Keratinocyte (primary cell): Measurements from ENCODE around the gene SEMA3A. TPM values are rescaled to one million over a fixed set of nuclear protein-coding genes. Genes with fewer than 3 reads are reported as not detected.
A peak's percentile ranks its signal among the peaks of the same experiment; 100 is the strongest.

Experiments used
- DNase-seq: peaks from one replicate; pipeline ENCODE4 v3.0.0-alpha.2; 2011; ENCODE audit warnings: low read depth, missing footprints, low spot score
- FAIRE-seq: peaks from 2 replicates; lab custom pipeline; 2011; peaks lifted over from hg19 to GRCh38; lab: Jason Lieb, UNC
- H2AFZ ChIP-seq: 2 replicates; pipeline ENCODE4 v1.6.0; 2012; ENCODE audit warnings: low read length, control low read depth, inconsistent platforms; ENCODE audit not compliant: control insufficient read depth
- H3K27ac ChIP-seq: 2 replicates; pipeline ENCODE4 v1.5.1; 2011; ENCODE audit warnings: low read length; ENCODE audit not compliant: control insufficient read depth, insufficient read depth
- H3K27me3 ChIP-seq: 3 replicates; pipeline ENCODE4 v1.6.0; 2011; ENCODE audit warnings: low read length; ENCODE audit not compliant: control insufficient read depth, insufficient read depth; ENCODE audit errors: extremely low read depth
- H3K36me3 ChIP-seq, 2 experiments: 2 replicates in 1 of 2; 3 replicates in 1 of 2; pipeline ENCODE4 v1.5.1; 2011; ENCODE audit warnings: low read length in 2 of 2, mild to moderate bottlenecking in 1 of 2; ENCODE audit not compliant: control insufficient read depth in 2 of 2, insufficient read depth in 2 of 2; ENCODE audit errors: extremely low read depth in 1 of 2
- H3K4me1 ChIP-seq: 3 replicates; pipeline ENCODE4 v1.5.1; 2011; ENCODE audit warnings: low read length; ENCODE audit not compliant: control insufficient read depth, insufficient read depth; ENCODE audit errors: extremely low read depth
- H3K4me2 ChIP-seq: 3 replicates; pipeline ENCODE4 v1.6.0; 2011; ENCODE audit warnings: low read depth, low read length; ENCODE audit not compliant: control insufficient read depth, insufficient read depth; ENCODE audit errors: extremely low read depth
- H3K4me3 ChIP-seq, 3 experiments: fragments of 200-600 bp in 1 of 3; sonication (generic) in 1 of 3; 2 replicates in 2 of 3; 3 replicates in 1 of 3; pipeline ENCODE4 v1.5.1; 2011 to 2016; ENCODE audit warnings: low read length in 3 of 3, mild to moderate bottlenecking in 3 of 3, control low read depth in 2 of 3, inconsistent platforms in 1 of 3, low read depth in 1 of 3, mixed read lengths in 1 of 3, mixed run types in 1 of 3, moderate library complexity in 1 of 3; ENCODE audit not compliant: control insufficient read depth in 2 of 3, insufficient read depth in 2 of 3; ENCODE audit errors: extremely low read depth in 1 of 3
- H3K79me2 ChIP-seq: 2 replicates; pipeline ENCODE4 v1.6.0; 2012; ENCODE audit warnings: low read length; ENCODE audit not compliant: control insufficient read depth, insufficient read depth
- H3K9ac ChIP-seq: 3 replicates; pipeline ENCODE4 v1.6.0; 2011; ENCODE audit warnings: low read length; ENCODE audit not compliant: control insufficient read depth, insufficient read depth; ENCODE audit errors: extremely low read depth
- H3K9me1 ChIP-seq: 3 replicates; pipeline ENCODE4 v1.6.0; 2011; ENCODE audit warnings: low read length; ENCODE audit not compliant: control insufficient read depth, insufficient read depth; ENCODE audit errors: extremely low read depth
- H3K9me3 ChIP-seq: 2 replicates; pipeline ENCODE4 v1.5.1; 2012; ENCODE audit warnings: low read depth, low read length; ENCODE audit not compliant: control insufficient read depth
- H4K20me1 ChIP-seq: 3 replicates; pipeline ENCODE4 v1.6.0; 2011; ENCODE audit warnings: low read length; ENCODE audit not compliant: control insufficient read depth, insufficient read depth; ENCODE audit errors: extremely low read depth
- EZH2 ChIP-seq: IDR thresholded peaks from one replicate; pipeline ENCODE4 v1.6.1; 2012; ENCODE audit warnings: inconsistent platforms, mild to moderate bottlenecking, low read length, moderate library complexity
- dilution Hi-C: fragments of 300-500 bp; cut with MboI; formaldehyde crosslinking; loops from one replicate; pipeline ENCODE4 v1.7.0; 2020; ENCODE audit warnings: low sequenced_read_pairs; ENCODE audit not compliant: extremely low pct_ligation_motif_present
- polyA plus RNA-seq, 5 experiments: library from polyadenylated mRNA; depleted of rRNA in 3 of 5; stranded (reverse) in 3 of 5; stranded (forward) in 1 of 5; unstranded in 1 of 5; fragments of >200 nt; gene quantifications; 1 replicate in 1 of 5; 2 replicates in 3 of 5; 3 replicates in 1 of 5; pipeline versions ENCODE4 v1.2.1 to v1.2.3, GENCODE V29; 2011 to 2012; ENCODE audit warnings: missing spikeins in 2 of 5, low read depth in 1 of 5, low replicate concordance in 1 of 5
- TF ChIP-seq, protein P1 (sequence below), 3 experiments: IDR thresholded peaks in 1 of 3; conservative IDR thresholded peaks in 1 of 3; optimal IDR thresholded peaks in 1 of 3; 2 replicates in 2 of 3; 3 replicates in 1 of 3; pipeline versions ENCODE3 to v1.5.1; 2011; ENCODE audit warnings: low read length in 3 of 3, mild to moderate bottlenecking in 3 of 3, moderate library complexity in 2 of 3, control low read depth in 1 of 3, inconsistent platforms in 1 of 3; ENCODE audit not compliant: insufficient read depth in 2 of 3; ENCODE audit errors: extremely low read depth in 1 of 3

The SEMA3A gene
- polyA plus RNA-seq, 1 donor (not counting 4 experiments of a cell fraction or from before 2014, with no cell fraction given), result 2.1 TPM

DNA sequence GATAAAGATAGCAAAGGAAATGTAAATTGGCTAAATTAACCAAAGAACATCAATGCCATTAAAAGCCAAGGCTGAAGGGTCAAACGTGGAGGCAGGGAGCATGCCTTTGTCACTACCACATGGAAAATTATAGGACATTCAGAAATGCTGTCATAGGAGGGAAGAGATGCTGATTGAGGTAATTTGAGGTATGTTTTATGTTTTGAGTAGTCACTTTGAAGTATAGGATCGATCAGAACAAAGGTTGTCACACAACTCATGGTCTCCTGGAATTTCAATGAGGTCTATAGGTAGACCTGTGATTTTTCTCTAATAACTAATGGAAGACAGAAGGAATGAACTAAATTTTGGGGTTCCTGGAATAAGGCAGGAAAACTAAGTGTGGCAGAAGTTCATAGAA lies 149.8 kb downstream of the SEMA3A start:
- Histone ChIP-seq H3K36me3 (no peaks in the 10 kb centered on the region), H2AFZ (no peak overlapping the region), H4K20me1 (no peaks in the 10 kb centered on the region), H3K9ac (no peak overlapping the region), H3K4me1 (peaks cover 9% of the 10 kb centered on the region), H3K4me3 (no peak overlapping the region), H3K4me2 (no peak overlapping the region), H3K79me2 (no peaks in the 10 kb centered on the region), H3K27me3 (no peaks in the 10 kb centered on the region), H3K9me3 (no peaks in the 10 kb centered on the region), H3K27ac (no peak overlapping the region), H3K9me1 (no peaks in the 10 kb centered on the region)
- dilution Hi-C loops, result no loop called here
- FAIRE-seq, result peak; percentile 26
- no peak for DNase-seq
- TF ChIP-seq, protein P1, sequence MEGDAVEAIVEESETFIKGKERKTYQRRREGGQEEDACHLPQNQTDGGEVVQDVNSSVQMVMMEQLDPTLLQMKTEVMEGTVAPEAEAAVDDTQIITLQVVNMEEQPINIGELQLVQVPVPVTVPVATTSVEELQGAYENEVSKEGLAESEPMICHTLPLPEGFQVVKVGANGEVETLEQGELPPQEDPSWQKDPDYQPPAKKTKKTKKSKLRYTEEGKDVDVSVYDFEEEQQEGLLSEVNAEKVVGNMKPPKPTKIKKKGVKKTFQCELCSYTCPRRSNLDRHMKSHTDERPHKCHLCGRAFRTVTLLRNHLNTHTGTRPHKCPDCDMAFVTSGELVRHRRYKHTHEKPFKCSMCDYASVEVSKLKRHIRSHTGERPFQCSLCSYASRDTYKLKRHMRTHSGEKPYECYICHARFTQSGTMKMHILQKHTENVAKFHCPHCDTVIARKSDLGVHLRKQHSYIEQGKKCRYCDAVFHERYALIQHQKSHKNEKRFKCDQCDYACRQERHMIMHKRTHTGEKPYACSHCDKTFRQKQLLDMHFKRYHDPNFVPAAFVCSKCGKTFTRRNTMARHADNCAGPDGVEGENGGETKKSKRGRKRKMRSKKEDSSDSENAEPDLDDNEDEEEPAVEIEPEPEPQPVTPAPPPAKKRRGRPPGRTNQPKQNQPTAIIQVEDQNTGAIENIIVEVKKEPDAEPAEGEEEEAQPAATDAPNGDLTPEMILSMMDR (optimal IDR thresholded peaks at IDR 0.05 in 1 of 3, IDR thresholded peaks at IDR 0.05 in 1 of 3, conservative IDR thresholded peaks at IDR 0.05 in 1 of 3; ENCODE audit: extremely low read depth in 1 of 3, insufficient read depth in 2 of 3, low read length in 3 of 3), result no peak
- TF ChIP-seq EZH2, result no peak

DNA sequence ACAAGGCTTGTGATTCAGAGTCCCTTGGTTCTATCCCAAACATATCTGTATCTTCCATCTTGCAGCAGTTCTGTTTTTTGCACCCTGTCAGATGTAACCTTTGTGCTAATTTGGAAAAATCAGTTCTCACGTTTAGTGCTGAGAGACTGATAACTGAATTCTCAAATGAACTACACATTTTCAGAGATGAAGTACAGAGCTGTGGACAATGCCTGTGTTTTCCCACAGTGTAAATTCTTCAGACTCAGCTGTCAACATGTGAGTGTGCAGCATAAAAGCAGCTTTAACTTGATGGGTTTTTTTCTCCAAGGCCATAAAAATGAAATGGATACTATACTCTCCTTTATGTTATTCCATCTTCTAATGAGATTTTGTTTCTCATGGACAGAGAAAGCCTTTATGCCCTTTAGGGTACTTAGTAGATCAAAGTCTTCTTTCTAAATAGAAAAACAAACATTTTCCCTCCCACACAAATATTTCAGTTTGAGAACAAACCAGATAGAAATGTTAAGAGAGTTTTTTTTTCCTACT lies 150.9 kb downstream of the SEMA3A start:
- Histone ChIP-seq H3K4me2 (no peak overlapping the region), H3K27ac (no peak overlapping the region), H3K4me1 (peaks cover 9% of the 10 kb centered on the region), H3K27me3 (no peaks in the 10 kb centered on the region), H3K4me3 (no peak overlapping the region), H3K9ac (no peak overlapping the region), H4K20me1 (no peaks in the 10 kb centered on the region), H3K9me1 (no peaks in the 10 kb centered on the region), H3K9me3 (no peaks in the 10 kb centered on the region), H3K79me2 (no peaks in the 10 kb centered on the region), H2AFZ (no peak overlapping the region), H3K36me3 (no peaks in the 10 kb centered on the region)
- TF ChIP-seq, protein P1 (optimal IDR thresholded peaks at IDR 0.05 in 1 of 3, IDR thresholded peaks at IDR 0.05 in 1 of 3, conservative IDR thresholded peaks at IDR 0.05 in 1 of 3; ENCODE audit: extremely low read depth in 1 of 3, insufficient read depth in 2 of 3, low read length in 3 of 3), result no peak
- TF ChIP-seq EZH2, result no peak
- FAIRE-seq (no peak), DNase-seq (no peak)
- dilution Hi-C loops, result no loop called here
